ENCODE data around the gene PLCXD1.

PLCXD1 gene

DNA sequence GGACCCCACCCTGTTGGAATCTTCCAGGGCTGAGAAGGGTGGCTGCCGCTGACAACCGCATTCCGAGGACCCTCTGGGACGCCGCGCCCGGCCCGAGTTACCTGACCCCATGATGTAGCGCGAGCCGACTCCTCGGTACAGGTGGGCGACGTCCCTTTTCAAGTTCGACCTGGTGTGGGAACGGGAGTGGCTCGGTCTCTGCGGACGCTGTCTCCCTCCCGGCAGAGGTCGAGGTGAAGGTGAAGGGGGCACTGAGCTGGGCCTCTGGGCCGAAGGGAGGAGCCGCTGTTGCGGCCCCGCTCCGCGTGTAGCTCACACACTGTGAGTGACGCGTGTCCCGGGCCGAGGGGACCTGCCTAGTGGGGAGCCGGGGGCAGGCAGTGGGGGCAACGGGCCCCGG, 32.9 kb downstream of the PLCXD1 start:
- no peak overlapping the region for H3K4me3 ChIP-seq (ENCODE audit: low read length)
- DNase-seq (ENCODE audit: low read depth): no peak
- TF ChIP-seq, protein P1, sequence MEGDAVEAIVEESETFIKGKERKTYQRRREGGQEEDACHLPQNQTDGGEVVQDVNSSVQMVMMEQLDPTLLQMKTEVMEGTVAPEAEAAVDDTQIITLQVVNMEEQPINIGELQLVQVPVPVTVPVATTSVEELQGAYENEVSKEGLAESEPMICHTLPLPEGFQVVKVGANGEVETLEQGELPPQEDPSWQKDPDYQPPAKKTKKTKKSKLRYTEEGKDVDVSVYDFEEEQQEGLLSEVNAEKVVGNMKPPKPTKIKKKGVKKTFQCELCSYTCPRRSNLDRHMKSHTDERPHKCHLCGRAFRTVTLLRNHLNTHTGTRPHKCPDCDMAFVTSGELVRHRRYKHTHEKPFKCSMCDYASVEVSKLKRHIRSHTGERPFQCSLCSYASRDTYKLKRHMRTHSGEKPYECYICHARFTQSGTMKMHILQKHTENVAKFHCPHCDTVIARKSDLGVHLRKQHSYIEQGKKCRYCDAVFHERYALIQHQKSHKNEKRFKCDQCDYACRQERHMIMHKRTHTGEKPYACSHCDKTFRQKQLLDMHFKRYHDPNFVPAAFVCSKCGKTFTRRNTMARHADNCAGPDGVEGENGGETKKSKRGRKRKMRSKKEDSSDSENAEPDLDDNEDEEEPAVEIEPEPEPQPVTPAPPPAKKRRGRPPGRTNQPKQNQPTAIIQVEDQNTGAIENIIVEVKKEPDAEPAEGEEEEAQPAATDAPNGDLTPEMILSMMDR (conservative IDR thresholded peaks at IDR 0.05; ENCODE audit: low read depth, low read length): no peak

DNA sequence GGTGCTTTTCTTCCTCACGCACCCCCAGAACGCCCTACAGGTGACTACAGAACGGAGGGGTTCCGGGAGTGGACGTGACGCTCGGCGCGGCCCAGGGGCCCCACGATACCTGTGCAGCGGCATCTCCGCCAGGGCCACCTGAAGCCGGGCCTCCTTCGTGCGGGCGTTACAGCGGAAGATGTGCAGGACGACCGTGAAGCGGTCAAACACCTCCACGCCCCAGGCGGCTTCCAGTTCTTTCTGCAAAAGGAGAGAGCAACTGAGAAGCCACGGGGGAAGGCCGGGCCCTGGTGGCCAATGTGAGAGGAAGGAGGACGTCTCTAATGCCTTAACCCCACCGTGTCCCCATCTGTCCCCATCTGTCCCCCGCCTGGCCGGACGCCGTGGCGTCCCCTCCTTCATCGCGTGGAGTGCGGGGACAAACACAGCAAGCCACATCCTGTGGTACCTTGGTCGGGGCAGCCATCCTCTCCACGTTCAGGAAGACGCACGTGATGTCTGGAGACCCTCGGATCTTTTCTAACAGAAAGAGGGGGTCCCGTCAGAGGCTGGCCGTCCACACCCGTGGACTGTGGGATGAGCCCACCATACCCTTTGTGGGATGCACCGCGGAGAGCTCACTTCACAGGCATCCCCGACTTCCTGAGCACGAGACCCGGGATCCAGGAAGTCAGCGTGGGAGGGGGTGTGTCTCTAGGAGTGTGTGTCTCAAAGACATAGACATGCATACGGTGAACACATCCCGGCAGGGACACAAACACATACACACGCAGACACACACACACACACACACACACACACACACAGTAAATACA, 33.8 kb downstream of the PLCXD1 start:
- H3K4me3 ChIP-seq (ENCODE audit: low read length): no peak overlapping the region
- TF ChIP-seq, protein P1 (conservative IDR thresholded peaks at IDR 0.05; ENCODE audit: low read depth, low read length): no peak
- no peak for DNase-seq (ENCODE audit: low read depth)

DNA sequence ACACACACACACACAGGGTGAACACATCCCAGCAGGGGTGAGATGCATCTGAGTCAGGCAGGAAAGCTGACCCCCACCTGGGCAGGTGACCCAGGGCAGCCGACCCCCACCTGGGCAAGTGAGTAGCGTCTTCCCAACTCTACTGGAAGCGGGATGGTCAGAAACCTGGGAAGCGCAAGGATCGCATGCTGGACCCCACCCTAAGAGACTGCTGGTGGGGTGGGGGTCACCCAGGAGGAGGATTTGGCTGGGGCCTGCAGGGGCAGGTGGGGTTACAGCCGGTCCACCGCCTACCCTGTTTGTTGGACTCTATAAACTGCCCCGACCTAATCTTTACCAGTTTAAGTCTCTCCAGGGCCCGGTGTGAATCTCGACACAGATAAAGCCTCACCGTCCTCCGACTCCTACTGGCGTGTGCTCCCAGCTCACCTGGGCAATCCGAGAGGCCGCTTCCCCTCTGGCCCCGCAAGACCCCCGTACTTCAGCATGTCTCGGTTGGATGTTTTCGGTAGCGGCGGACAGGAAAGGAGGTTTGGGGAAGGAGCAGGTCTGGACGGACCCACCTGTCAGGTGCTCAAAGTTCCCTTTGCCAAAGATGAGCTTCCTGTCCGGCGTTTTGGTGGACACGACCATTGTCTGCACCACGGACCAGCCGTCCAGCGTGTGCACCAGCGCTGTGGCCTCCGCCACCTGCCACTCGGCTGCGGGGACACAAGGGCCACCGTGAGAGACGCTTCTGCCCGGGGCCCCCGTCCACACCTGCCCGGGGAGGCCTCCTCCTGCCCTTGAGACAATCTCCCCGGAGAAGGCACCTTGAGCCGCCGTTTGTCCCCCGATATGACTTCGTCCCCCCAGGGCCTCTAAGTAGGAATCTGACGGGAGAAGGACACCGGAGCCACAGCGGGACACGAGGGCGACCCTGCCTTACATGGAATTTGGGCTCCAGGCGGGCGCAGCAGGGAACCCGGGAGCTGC, 35.5 kb downstream of the PLCXD1 start:
- H3K4me3 ChIP-seq (ENCODE audit: low read length): no peak overlapping the region
- TF ChIP-seq, protein P1 (conservative IDR thresholded peaks at IDR 0.05; ENCODE audit: low read depth, low read length): no peak
- DNase-seq (ENCODE audit: low read depth): no peak

DNA sequence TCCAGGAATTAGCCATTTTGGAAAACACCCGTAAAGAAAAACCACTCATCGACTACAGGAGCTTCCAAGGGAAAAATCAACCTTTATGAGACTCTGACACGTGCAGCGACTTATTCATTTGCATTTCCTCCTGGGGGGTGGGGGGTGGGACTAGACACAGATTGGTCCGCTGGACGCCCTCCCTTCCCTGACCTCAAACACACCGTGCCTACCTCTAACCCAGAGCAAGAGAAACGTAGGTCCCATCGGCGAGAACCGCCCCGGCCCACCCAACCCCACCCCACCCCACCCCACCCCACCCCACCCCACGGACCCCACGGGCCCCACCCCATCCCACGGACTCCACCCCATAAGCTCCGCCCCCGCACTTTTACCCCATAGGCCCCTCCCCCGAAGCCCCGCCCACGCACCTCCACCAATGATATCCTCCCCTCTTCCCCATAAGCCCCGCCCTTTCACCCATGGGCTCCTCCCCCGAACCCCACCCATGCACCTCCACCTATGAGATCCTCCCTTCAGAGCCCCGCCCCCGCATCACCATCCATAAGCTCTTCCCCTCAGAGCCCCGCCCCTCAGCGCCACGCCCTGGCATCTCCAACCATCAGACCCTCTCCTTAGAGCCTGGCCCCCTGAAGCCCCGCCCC, 36.4 kb downstream of the PLCXD1 start:
- peak overlapping the region; percentile 45 for H3K4me3 ChIP-seq (ENCODE audit: low read length)
- no peak for DNase-seq (ENCODE audit: low read depth)

DNA sequence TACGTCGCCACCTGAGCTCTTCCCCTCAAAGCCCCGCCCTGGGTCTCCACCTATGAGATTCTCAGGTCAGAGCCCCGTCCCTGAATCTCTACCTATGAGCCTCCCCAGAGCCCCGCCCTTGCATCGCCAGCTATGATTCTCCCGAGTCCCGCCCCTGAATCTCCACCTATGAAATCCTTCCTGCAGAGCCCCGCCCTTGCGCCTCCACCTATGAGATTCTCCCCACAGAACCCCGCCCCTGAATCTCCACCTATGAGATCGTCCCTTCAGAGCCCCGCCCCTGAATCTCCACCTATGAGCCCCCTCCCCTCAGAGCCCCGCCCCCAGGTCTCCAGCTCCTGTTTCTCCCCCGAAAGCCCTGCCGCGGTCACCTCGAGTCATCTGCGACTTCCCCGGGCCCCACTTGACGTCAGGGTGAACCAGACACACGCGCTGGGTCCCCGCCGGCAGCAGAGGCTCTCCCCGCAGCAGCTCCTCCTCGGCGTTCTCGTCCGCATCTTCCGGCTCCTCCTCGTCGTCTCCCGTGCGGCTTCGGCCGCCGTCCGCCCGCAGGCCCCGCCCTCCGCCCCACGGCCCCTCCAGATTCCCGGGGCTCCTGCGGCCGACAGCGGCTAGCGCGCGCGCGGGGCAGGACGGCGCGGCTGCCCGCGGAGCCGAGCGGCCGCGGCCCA, 37.0 kb downstream of the PLCXD1 start:
- peak overlapping the region; percentile 72 for H3K4me3 ChIP-seq (ENCODE audit: low read length)
- TF ChIP-seq, protein P1 (conservative IDR thresholded peaks at IDR 0.05; ENCODE audit: low read depth, low read length): no peak
- DNase-seq (ENCODE audit: low read depth): peak; percentile 97

More for the DNA sequence above, 36.4 kb downstream of the PLCXD1 start:
- TF ChIP-seq, protein P1 (conservative IDR thresholded peaks at IDR 0.05; ENCODE audit: low read depth, low read length): no peak

DNA sequence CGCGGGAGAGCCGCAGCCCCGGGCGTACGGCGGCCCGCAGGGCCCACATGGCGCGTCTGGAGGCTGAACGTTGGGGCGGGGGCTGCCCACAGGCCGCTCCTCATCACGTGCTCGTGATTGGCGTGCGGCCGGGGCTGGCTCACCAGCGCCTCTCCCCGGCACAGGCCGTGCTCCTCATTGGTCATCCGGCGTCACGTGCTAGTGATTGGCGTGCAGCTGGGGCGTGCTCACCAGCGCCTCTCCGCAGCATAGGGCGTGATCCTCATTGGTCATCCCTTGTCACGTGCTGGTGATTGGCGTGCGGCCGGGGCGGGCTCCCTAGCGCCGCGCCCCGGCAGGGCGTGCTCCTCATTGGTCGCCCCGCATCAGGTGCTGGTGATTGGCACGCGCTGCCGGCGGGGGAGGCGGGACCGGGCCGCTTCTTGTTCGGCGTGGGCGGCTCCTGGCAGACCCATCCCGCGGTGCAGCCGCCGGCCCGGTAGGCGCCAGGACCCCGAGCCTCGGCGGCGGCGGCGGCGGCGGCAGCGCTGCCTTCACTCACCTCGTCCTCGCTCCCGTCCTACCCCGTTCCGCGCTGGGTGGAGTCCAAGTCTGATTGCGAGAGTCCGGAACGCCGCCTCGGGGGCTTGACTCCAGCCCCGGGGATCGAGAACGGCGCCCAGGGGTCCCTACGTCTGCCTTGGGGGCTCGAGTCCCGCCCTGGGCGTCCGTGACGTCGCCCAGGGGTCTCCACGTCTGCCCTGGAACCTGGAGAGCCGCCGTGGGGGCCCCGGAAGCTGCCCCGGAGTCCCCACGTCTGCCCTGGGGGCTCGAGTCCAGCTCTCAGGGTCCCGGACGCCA, 37.8 kb downstream of the PLCXD1 start, which contains the start of gene GTPBP6:
GTPBP6 (minus strand) TSS at position 58 of the 840 bp plus-strand sequence; CDS start at position 49, 9 bp downstream.
- DNase-seq (ENCODE audit: low read depth): peak; percentile 99
- peak within 1 kb of the TSS; percentile 85 for H3K4me3 ChIP-seq (ENCODE audit: low read length)
- TF ChIP-seq, protein P1 (conservative IDR thresholded peaks at IDR 0.05; ENCODE audit: low read depth, low read length): no peak

Data from retinal pigment epithelial cell (primary cell).